Subcutaneous abdominal adipose tissue (tissue), 5 donors: Measurements from ENCODE around the gene SPATA2L.
"Not testable (repeated sequence)": the region's sequence is repeated elsewhere in the genome, so short reads cannot be mapped to it uniquely, and the experiment has no call there.

Experiments
- H3K27ac ChIP-seq: one replicate; pipeline ENCODE4 v1.7.0; 2013; ENCODE audit warnings: low read depth, mild to moderate bottlenecking, inconsistent platforms, low read length, moderate library complexity
- H3K27me3 ChIP-seq, 5 donors: one replicate each; pipeline ENCODE4 v1.7.0; 2013; ENCODE audit warnings: low read length in 5 of 5, inconsistent platforms in 1 of 5; ENCODE audit not compliant: control insufficient read depth in 5 of 5, insufficient read depth in 4 of 5
- H3K36me3 ChIP-seq, 5 donors: one replicate each; pipeline ENCODE4 v1.7.0; 2013; ENCODE audit warnings: low read length in 5 of 5; ENCODE audit not compliant: control insufficient read depth in 5 of 5, insufficient read depth in 5 of 5
- H3K4me1 ChIP-seq, 5 donors: one replicate each; pipeline ENCODE4 v1.7.0; 2013; ENCODE audit warnings: low read length in 5 of 5, mild to moderate bottlenecking in 3 of 5, moderate library complexity in 1 of 5; ENCODE audit not compliant: control insufficient read depth in 5 of 5, insufficient read depth in 5 of 5
- H3K4me3 ChIP-seq, 5 donors: one replicate each; pipeline ENCODE4 v1.7.0; 2013; ENCODE audit warnings: low read length in 5 of 5, low read depth in 1 of 5
- H3K9ac ChIP-seq, 5 donors: one replicate each; pipeline ENCODE4 v1.7.0; 2013; ENCODE audit warnings: low read length in 5 of 5, mild to moderate bottlenecking in 4 of 5, moderate library complexity in 3 of 5
- H3K9me3 ChIP-seq, 5 donors: one replicate each; pipeline ENCODE4 v1.7.0; 2013; ENCODE audit warnings: low read length in 5 of 5; ENCODE audit not compliant: control insufficient read depth in 5 of 5
- donor health status: healthy.
- donor health status: healthy.
- donor health status: healthy.
- donor health status: healthy.
- donor health status: healthy.

The SPATA2L gene

DNA sequence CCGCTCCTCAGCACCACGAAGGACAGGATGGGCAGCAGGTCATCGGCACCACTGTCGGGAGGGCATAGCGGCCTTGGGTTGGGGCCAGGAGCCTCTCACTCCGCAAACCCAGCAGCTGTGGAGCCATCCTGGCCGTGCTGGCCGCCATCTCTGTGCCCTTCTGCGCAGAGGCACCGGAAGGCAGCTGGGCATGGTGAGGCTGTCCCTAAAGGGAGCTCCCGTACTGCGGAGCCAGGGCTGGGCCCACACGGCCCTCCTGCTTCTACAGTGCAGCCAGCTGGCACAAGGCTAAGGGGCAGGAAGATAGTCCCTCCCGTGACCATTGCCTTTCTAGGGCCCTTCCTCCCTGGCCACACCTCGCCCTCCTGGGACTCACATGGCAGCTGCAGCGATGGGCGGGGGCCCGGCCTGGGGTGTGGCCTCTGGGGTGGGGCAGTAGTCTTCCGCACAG lies 7.0 kb upstream of the SPATA2L start:
- Histone ChIP-seq H3K4me1 (peaks cover 0 to 15% (median 11%) of the 10 kb centered on the region in 5 donors), H3K36me3 (peaks cover 0 to 18% (median 0%) of the 10 kb centered on the region in 5 donors), H3K27ac (no peak overlapping the region), H3K9ac (no peak overlapping the region), H3K4me3 (no peak overlapping the region), H3K9me3 (no peaks in the 10 kb centered on the region), H3K27me3 (peaks cover 0 to 10% (median 7%) of the 10 kb centered on the region in 5 donors)

GRCh38 chr16:89707695-89708094 lies 6.2 kb upstream of the SPATA2L start:
- H3K36me3 ChIP-seq = peaks cover 0 to 18% (median 0%) of the 10 kb centered on the region in 5 donors

GRCh38 chr16:89706518-89707260 lies 5.2 kb upstream of the SPATA2L start:
- Histone ChIP-seq H3K9ac (no peak overlapping the region), H3K27me3 (peaks cover 0 to 3% (median 0%) of the 10 kb centered on the region in 5 donors), H3K36me3 (peaks cover 0 to 18% (median 0%) of the 10 kb centered on the region in 5 donors), H3K4me1 (peaks cover 0 to 15% (median 10%) of the 10 kb centered on the region in 5 donors), H3K27ac (no peak overlapping the region), H3K4me3 (no peak overlapping the region), H3K9me3 (no peaks in the 10 kb centered on the region)

More at GRCh38 chr16:89707695-89708094, 6.2 kb upstream of the SPATA2L start:
- H3K9ac ChIP-seq = peak overlapping the region in 1 of 5 donors; percentile 11
- H3K27me3 ChIP-seq = peaks cover 0 to 6% (median 6%) of the 10 kb centered on the region in 5 donors
- no peak overlapping the region for H3K4me3 ChIP-seq
- no peaks in the 10 kb centered on the region for H3K9me3 ChIP-seq
- no peak overlapping the region for H3K27ac ChIP-seq
- H3K4me1 ChIP-seq = peaks cover 0 to 15% (median 11%) of the 10 kb centered on the region in 5 donors

GRCh38 chr16:89705006-89705405 lies 3.5 kb upstream of the SPATA2L start:
- Histone ChIP-seq H3K4me3 (no peak overlapping the region), H3K36me3 (peaks cover 0 to 12% (median 0%) of the 10 kb centered on the region in 5 donors), H3K4me1 (peaks cover 3 to 30% (median 23%) of the 10 kb centered on the region in 5 donors), H3K9me3 (no peaks in the 10 kb centered on the region), H3K9ac (no peak overlapping the region), H3K27me3 (peaks cover 0 to 3% (median 0%) of the 10 kb centered on the region in 5 donors), H3K27ac (no peak overlapping the region)

- H3K9ac ChIP-seq = no peak overlapping the region
- H3K9me3 ChIP-seq = no peaks in the 10 kb centered on the region
- peaks cover 0 to 9% (median 0%) of the 10 kb centered on the region in 5 donors for H3K36me3 ChIP-seq
- no peak overlapping the region for H3K4me3 ChIP-seq
- peaks cover 3 to 35% (median 27%) of the 10 kb centered on the region in 5 donors for H3K4me1 ChIP-seq
- no peak overlapping the region for H3K27ac ChIP-seq
- H3K27me3 ChIP-seq = peaks cover 0 to 3% (median 0%) of the 10 kb centered on the region in 5 donors
Observed at GRCh38 chr16:89704281-89704680, 2.8 kb upstream of the SPATA2L start.

- peaks cover 0 to 20% (median 6%) of the 10 kb centered on the region in 5 donors for H3K36me3 ChIP-seq
- no peaks in the 10 kb centered on the region for H3K9me3 ChIP-seq
- peaks cover 3 to 27% (median 22%) of the 10 kb centered on the region in 5 donors for H3K4me1 ChIP-seq
- peaks cover 0 to 3% (median 0%) of the 10 kb centered on the region in 5 donors for H3K27me3 ChIP-seq
- H3K9ac ChIP-seq = peak overlapping the region in 4 of 5 donors; percentile 48 to 71 (median 60)
- peak overlapping the region; percentile 25 to 75 (median 61) for H3K4me3 ChIP-seq
- H3K27ac ChIP-seq = peak overlapping the region; percentile 58
Observed at GRCh38 chr16:89700649-89701424, 668 bp downstream of the SPATA2L start.

DNA sequence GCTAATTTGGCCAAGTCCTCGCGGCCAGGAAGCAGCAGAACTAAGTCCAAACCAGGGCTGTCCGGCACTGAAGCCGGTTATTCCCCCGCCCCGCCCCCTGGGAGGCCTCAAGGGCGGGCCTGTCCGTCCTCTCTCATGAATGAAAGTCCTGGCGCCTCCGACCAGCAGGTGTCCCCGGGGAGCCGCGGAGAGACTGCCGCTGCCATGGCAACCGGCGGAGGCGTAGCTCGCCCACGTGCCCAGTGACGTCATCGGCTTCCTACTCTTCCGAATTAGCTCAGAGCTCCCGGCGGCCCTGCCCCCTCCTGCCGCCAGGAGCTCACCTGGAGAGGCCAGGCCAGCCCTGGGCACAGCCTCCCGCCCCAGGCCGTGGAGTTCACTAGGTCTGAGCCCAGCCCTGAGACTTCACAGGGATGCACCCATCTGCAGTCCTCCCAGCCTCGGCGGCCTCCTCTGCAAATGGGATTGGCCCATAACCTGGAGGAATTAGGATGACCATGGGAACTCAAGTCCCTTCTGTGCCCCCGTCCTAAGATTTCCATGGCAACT lies 1.3 kb downstream of the SPATA2L start:
- H3K27ac ChIP-seq = peak overlapping the region; percentile 58
- H3K4me1 ChIP-seq = peaks cover 3 to 27% (median 22%) of the 10 kb centered on the region in 5 donors
- peak overlapping the region in 3 of 5 donors; percentile 48 to 62 (median 59) for H3K9ac ChIP-seq

DNA sequence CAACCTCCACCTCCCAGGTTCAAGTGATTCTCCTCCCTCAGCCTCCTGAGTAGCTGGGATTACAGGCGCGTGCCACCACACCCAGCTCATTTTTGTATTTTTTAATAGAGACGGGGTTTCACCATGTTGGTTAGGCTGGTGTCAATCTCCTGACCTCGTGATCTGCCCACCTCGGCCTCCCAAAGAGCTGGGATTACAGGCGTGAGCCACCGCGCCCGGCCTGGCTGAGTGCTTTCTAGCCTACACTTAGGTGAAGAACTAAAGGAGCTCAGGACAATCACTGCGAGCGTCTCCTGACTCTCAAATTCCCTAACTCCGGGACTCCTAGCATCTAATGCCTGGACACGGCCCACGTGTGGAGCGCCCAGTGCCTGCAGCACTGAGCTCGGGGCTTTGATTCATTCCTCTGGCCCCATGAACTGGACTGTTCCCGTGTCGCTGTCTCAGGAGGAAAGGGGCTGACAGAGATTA lies 1.8 kb downstream of the SPATA2L start:
- Histone ChIP-seq H3K4me1 (peaks cover 3 to 27% (median 22%) of the 10 kb centered on the region in 5 donors), H3K36me3 (peaks cover 0 to 31% (median 17%) of the 10 kb centered on the region in 5 donors), H3K4me3 (peak overlapping the region in 2 of 5 donors; percentile 25 to 75)
- not testable (repeated sequence) for H3K9ac ChIP-seq, H3K9me3 ChIP-seq, H3K27me3 ChIP-seq, H3K27ac ChIP-seq

More for the DNA sequence above, 1.3 kb downstream of the SPATA2L start:
- peaks cover 0 to 27% (median 13%) of the 10 kb centered on the region in 5 donors for H3K36me3 ChIP-seq
- H3K4me3 ChIP-seq = peak overlapping the region; percentile 25 to 75 (median 61)
- peaks cover 0 to 3% (median 0%) of the 10 kb centered on the region in 5 donors for H3K27me3 ChIP-seq
- no peaks in the 10 kb centered on the region for H3K9me3 ChIP-seq

GRCh38 chr16:89698717-89699116 lies 2.8 kb downstream of the SPATA2L start:
- not testable (repeated sequence) for H3K27ac ChIP-seq, H3K4me3 ChIP-seq
- H3K4me1 ChIP-seq = peaks cover 3 to 27% (median 22%) of the 10 kb centered on the region in 5 donors

More at GRCh38 chr16:89698717-89699116, 2.8 kb downstream of the SPATA2L start:
- not testable (repeated sequence) for H3K9ac ChIP-seq, H3K27me3 ChIP-seq, H3K9me3 ChIP-seq
- peaks cover 0 to 39% (median 24%) of the 10 kb centered on the region in 5 donors for H3K36me3 ChIP-seq
